NCI-H2107 treated with DMSO at 0.1 percent for 48 hours (cell line): ENCODE data around the gene SLC12A8.

Experiments used
- DNase-seq: peaks from one replicate; lab custom pipeline; 2025; ENCODE audit not compliant: unreplicated experiment; lab: John Stamatoyannopoulos, UW

SLC12A8 gene, protein sequence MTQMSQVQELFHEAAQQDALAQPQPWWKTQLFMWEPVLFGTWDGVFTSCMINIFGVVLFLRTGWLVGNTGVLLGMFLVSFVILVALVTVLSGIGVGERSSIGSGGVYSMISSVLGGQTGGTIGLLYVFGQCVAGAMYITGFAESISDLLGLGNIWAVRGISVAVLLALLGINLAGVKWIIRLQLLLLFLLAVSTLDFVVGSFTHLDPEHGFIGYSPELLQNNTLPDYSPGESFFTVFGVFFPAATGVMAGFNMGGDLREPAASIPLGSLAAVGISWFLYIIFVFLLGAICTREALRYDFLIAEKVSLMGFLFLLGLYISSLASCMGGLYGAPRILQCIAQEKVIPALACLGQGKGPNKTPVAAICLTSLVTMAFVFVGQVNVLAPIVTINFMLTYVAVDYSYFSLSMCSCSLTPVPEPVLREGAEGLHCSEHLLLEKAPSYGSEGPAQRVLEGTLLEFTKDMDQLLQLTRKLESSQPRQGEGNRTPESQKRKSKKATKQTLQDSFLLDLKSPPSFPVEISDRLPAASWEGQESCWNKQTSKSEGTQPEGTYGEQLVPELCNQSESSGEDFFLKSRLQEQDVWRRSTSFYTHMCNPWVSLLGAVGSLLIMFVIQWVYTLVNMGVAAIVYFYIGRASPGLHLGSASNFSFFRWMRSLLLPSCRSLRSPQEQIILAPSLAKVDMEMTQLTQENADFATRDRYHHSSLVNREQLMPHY

DNA sequence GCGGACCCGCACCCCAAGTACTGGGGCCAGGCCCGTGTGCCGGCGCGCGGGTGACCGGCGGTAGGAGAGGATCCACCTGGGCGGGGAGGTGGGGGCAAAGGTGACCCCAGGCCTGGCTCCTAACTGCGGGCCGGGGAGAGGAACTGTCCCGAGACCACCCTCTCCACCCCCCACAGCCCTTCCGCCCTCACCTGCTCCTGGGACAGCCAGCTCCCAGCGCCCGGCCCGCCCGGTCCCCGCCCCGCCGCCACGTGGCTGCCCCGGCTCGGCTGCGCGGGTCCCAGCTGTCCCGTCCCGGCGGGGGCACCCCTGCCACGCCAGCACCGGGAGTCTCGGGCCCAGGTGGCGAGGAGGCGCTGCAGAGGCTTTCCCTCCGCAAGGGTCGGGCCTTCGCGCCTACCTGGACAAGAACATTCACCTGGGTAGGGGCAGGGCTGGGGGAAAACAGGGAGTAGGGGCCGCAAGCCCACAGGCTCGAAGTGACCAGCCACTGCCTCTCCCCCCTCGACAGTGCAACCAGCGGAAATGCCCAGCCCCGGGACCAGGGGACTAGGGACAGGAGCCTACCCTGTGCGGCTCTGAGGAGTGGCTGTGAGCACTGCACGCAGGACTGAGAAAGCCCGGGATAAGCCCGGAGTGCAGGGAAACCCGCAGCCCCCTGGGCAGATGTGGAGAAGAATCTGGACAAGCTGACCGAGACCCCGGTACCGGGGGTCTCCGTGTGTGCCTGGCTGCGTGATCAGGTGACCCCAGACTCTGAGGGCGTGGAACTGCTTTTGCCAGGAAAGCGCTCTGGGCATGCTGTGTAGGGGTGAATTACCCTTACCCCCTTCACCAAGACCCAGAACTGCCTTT, at the start of gene SLC12A8:
Gene SLC12A8, minus strand, starts transcription at position 240 of the 855 bp plus-strand sequence. CDS start 1,399 bp downstream, outside the sequence.
- no peak for DNase-seq

- DNase-seq = no peak
Measured at GRCh38 chr3:125262161-125262560, 49.6 kb upstream of the SLC12A8 start.

- DNase-seq = peak; percentile 95
Measured at GRCh38 chr3:125261031-125261430, 48.5 kb upstream of the SLC12A8 start.

GRCh38 chr3:125260158-125260557, 47.6 kb upstream of the SLC12A8 start:
- DNase-seq = no peak

DNA sequence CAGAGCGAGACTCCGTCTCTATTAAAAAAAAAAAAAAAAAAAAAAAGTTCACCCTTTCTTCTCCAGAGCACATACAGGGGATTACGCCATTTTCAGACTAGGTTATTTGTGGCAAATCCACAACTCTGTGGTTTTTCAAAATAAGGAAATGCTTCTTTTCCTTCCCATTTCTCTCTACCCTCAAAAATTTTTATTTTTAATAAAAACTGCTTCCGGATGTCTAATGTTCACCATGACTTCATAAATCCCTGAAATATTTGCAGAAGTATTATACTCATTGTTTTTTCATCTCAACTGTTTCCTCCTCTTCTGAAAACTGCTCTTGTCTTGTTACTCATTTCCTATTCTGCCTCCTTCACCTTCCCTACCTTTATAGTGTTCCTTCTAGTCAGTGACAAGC, 45.0 kb upstream of the SLC12A8 start:
- no peak for DNase-seq

DNA sequence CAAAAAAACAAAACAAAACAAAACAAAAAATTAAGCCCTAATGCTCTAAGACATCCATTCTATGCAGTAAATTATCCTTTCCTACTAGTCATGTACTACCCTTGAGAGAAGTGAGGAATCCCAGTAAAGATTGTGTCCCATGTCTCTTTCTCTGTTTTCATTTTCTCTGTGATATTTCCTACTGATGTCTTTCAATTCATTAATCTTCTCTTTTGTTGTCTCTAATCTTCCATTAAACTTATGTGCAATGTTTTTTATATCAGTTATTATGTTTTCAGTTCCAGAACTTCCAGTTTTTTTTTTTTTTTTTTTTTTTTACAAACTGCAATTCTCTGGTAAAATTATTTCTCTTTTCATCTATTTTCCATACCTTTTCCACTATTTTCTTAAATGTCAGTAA, 44.1 kb upstream of the SLC12A8 start:
- no peak for DNase-seq

DNA sequence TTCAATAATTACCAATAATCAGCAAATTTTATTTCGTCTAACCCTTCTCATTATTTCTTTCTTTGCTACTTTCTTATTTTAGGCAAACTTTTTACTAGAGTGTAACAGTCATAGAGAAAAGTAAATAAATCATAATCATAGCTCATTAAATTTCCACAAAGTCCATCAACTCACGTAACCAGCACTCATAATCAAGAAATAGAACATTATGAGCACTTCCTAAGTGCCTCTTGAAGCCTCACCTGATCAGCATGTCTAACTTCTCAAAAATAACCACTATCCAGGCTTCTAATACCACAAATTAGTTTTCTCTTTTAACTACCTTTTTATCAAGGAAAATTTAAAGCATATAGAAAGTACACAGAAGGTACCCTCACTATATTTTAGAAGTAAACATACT, 38.4 kb upstream of the SLC12A8 start:
- no peak for DNase-seq

- no peak for DNase-seq
Measured at GRCh38 chr3:125246237-125246636, 33.7 kb upstream of the SLC12A8 start.

DNA sequence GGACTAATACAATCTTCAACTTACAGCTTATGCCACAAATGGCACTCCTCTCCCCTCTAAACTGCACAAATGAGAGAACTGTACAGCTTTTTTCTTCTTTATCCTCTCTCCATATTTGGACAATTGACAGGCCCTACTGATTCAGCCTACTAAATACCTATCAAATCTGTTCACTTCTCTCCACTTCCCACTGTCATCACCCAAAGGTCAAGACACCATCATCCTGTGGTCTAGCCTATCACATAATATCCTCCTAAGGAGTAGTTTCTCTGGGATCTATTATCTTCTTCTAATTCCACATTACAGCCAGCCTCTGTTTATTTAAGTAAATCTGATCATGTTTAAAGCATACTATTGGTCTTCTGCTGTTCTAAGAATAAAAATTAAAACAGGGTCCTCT, 33.0 kb upstream of the SLC12A8 start:
- DNase-seq = no peak

DNA sequence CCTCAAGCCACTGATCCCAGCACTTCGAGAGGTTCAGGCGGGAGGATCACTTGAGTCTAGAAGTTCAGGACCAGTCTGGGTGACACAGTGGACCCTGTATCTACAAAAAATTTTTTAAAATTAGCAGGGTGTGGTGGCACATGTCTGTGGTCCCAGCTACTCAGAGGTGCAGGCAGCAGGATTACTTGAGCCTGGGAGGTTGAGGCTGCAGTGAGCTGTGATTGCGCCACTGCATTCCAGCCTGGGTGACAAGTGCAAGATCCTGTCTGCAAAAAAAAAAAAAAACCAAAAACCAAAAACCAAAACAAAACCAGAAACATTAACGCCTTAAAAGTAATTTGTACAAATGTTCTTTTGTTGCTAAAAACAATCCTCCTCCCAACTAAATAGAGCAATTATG, 27.9 kb upstream of the SLC12A8 start:
- no peak for DNase-seq

- DNase-seq = no peak
Measured at GRCh38 chr3:125239266-125239665, 26.7 kb upstream of the SLC12A8 start.

- DNase-seq = no peak
Measured at GRCh38 chr3:125238759-125239158, 26.2 kb upstream of the SLC12A8 start.

DNA sequence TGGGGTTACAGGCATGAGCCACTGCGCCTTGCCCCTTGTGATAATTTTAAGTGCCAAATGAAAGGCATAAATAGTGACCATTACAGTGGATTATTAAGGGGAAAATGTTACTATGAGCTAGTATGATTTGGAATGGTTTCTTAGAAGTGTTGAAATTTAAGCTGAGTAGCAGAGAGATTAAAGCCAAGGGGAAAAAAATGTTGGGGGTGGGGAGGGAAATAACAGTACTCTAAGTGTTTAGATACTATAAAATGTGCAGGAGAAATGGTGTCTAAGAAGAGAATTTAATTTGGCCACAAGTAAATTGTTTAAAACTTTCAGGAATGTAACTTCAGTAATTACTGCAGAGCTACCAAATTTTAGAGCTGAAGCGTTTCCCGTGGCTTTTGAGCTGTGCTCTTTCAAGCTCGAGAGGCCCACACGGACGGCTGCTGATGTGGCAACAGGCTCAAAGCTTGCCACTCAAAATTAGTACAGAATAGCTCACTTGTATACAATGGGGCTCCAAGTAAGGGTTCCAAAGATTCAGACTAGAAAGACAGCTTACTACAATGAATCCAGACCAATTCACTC, 23.9 kb upstream of the SLC12A8 start:
- no peak for DNase-seq

- no peak for DNase-seq
Measured at GRCh38 chr3:125234831-125235230, 22.3 kb upstream of the SLC12A8 start.

DNA sequence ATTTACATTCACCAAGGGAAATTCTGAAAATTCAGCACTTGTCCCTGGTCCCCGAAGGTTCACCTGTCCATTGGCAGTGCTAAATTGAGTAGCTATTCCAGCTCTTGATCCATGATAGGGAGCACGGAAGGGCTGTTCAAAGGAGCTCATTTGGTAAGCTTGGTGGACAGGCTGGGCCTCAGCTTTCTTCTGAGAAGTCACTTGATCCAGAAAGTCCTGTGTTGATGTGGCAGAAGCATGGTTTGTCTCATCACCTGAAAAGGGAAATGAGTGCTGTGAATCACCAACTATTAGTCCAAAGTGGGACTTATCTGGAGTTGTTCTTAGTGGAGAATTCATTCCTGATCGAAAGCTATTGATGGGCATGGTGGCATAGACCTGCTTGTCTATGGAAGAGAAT, 19.9 kb upstream of the SLC12A8 start:
- DNase-seq = no peak

DNA sequence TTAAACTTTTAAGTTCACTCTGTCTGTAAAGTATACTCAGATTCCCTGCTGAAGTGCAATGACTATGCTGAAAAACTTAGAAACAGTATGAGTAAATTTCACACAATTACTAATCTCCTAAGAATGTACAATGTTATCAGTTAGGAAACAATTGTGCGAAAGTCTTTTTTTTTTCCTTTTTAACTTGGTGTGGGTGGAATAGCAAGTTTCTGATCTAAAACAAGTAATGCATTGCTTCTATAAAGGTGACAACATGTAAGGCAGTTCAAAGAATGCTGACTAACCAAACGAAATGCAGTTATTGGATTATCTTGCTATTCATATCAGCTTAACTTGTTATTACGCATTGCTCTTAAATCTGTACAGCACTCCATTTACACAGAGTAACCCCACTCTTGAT, 19.3 kb upstream of the SLC12A8 start:
- DNase-seq = no peak

DNA sequence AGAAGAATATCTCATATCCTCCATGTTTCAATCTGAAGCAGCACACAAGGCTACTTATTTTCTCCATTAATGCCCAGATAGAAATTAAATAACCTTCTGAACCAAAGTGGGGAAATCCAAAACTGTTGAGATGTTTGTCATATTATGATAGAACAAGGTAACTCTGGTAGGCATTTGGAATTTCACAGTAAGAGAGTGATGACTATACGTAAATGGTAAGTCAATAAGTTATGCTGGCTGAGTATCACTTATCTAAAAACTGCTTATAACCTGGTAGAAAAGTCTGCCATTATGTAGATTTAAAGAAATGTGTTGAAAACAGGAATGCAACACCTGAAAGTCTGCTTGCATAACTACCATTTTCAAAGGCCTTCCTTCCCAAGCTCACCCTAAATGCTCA, 17.2 kb upstream of the SLC12A8 start:
- no peak for DNase-seq

DNA sequence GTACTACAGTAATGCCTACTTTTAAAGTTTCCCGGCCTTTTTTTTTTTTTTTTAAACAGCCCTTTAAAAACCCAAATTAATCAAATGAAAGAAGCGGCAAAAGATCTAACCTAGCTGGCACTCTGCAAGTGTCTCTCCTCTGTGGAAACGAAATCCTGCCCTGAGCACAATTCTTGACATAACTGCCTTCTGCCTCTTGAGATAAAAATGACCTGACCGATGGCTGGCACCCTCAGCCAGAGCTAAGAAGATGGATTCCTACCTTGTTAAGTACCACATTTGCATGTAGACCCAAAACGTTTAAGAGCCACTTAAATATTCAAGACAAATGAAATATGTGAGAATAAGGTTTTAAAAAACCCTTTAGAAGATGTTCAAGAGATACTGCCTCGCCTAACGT, 16.6 kb upstream of the SLC12A8 start:
- DNase-seq = no peak

DNA sequence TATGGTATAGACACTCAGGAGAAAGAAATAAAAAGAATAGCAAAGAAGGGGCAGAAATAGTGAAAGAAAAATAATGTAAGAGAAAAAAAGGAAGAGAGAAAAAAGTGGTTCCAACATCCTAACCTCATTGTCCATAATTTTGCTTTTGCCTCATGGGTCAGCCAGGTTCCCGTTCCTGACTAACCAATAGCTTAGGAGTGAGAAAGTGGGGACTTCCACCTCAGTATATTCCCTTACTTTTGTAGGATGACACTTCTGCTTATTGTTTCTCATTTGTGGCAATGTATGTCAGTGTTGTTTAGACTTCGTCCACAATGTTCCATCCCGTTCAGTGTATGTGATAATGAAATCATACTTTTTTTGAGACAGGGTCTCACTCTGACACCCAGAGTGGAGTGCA, 9.3 kb upstream of the SLC12A8 start:
- DNase-seq = no peak

- no peak for DNase-seq
Measured at GRCh38 chr3:125220727-125221429, 8.3 kb upstream of the SLC12A8 start.

DNA sequence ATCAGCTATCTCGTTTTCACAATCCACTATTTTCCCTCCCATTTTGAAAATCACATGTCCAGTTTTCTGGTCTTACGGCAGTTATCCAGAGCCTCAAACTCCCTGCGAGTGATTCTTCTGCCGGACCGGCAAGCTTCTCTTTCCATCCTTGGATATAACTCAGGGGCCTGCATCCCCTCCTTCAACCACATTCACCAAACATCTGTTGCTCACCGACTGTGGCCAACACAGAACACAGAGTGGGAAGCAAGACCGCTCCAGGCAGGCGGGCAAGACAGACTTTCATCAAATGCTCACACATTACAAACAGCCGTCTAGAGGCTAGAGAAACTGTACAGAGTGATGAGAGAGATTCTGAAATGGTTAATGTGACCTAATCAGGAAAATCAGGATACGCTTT, 7.6 kb upstream of the SLC12A8 start:
- DNase-seq = no peak
